Colonic mucosa (tissue), 4 donors: ENCODE results near the gene RPL31. TPM values are rescaled to one million over a fixed set of nuclear protein-coding genes. Genes with fewer than 3 reads are reported as not detected.

Experiments used
- DNase-seq: peaks from one replicate; pipeline ENCODE4 v3.0.0-alpha.2; 2020
- H3K27ac ChIP-seq: fragments of 200-600 bp; one replicate; pipeline ENCODE4 v1.8.0; 2021
- H3K27me3 ChIP-seq: fragments of 200-600 bp; one replicate; pipeline ENCODE4 v1.8.0; 2021
- H3K36me3 ChIP-seq: fragments of 200-600 bp; one replicate; pipeline ENCODE4 v1.8.0; 2021
- H3K4me1 ChIP-seq: fragments of 200-600 bp; one replicate; pipeline ENCODE4 v1.8.0; 2021; ENCODE audit warnings: mild to moderate bottlenecking
- H3K4me3 ChIP-seq: fragments of 200-600 bp; one replicate; pipeline ENCODE4 v1.8.0; 2021
- H3K9ac ChIP-seq, 2 donors: one replicate each; pipeline ENCODE4 v1.7.0; 2013; ENCODE audit warnings: control low read depth in 2 of 2, low read depth in 2 of 2, low read length in 2 of 2
- H3K9me3 ChIP-seq: fragments of 200-600 bp; one replicate; pipeline ENCODE4 v1.8.0; 2021
- CTCF ChIP-seq: fragments of 200-600 bp; IDR thresholded peaks from one replicate; pipeline ENCODE4 v1.8.0; 2022; ENCODE audit warnings: antibody characterized with exemption, mild to moderate bottlenecking
- intact Hi-C: fragments of 100-400 bp; cut with DNase I; formaldehyde crosslinking; loops from one replicate; pipeline ENCODE4 v1.14.1; 2022
- total RNA-seq, 2 donors: library from RNA; stranded (reverse); fragmentation: NEBNext Ultra II Directional in 1 of 2; extraction: Animal tissue kit (Norgen Biotek cat#: 25700) in 1 of 2; gene quantifications; one replicate each; pipeline ENCODE4 v1.2.1, GENCODE V29; 2021
- donor health status: healthy.
- donor health status: DM: no; HTN: no; CAD: no.
- donor health status: DM: no; HTN: no; CAD: no.

The RPL31 gene
- total RNA-seq, 2 donors from 2014 or later, result 1,042 to 1,184 TPM

DNA sequence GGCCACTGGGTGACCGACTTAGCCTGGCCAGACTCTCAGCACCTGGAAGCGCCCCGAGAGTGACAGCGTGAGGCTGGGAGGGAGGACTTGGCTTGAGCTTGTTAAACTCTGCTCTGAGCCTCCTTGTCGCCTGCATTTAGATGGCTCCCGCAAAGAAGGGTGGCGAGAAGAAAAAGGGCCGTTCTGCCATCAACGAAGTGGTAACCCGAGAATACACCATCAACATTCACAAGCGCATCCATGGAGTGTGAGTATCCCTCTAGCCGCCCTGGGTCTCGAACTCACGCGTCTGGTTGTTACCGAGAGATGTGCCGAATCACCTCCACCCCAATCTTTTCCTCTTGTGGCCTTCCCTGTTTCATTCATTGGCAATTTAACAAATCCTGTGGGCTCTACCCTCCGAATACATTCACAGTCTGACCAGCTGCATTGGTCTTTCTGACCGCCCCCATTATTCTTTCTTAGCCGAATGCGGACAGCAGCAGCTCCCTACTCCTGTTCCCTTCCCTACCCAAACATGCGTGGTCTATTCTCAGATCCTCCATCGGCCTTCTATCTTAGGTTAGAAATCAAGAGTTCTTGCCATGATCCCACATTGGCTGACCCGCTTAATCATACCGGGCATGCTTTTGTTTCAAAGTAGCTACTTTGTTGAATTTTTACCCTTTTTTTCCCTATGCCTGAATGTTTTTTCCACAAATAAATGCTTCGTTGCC is 631 bp downstream of the RPL31 start:
- DNase-seq, result peak; percentile 29
- H3K4me1 ChIP-seq, result no peaks in the 10 kb centered on the region
- peak overlapping the region; percentile 93 for H3K4me3 ChIP-seq
- H3K27me3 ChIP-seq, result no peaks in the 10 kb centered on the region
- peak overlapping the region; percentile 87 for H3K27ac ChIP-seq
- no peak for TF ChIP-seq CTCF
- intact Hi-C loops, result no loop called here
- H3K9me3 ChIP-seq, result no peaks in the 10 kb centered on the region
- H3K9ac ChIP-seq, result peak overlapping the region; percentile 66 to 86
- H3K36me3 ChIP-seq, result peaks cover 30% of the 10 kb centered on the region

DNA sequence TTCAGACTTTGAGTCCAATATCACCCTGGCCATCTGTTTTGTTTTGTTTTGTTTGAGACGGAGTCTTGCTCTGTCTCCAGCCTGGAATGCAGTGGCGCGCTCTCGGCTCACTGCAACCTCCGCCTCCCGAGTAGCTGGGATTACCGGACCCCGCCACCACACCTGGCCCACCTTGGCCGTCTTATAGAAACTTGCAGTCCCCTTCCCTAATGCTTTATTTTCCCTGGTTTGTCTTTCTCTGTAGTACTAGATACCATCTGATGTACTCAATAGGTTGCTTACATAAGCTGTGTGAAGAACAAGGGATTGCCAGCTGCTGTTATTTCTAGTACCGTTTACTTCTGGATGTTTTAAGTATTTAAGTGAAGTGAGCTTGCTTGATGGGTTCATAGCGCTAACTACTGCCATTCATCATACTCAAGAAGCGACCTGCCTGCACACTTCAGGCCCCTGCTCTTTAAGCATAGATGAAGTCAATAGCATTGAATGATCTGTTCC is 1.2 kb downstream of the RPL31 start:
- TF ChIP-seq CTCF, result no peak
- Histone ChIP-seq H3K9ac (peak overlapping the region; percentile 66 to 86), H3K4me3 (peak overlapping the region; percentile 93), H3K36me3 (peaks cover 30% of the 10 kb centered on the region), H3K27ac (peak overlapping the region; percentile 87), H3K9me3 (no peaks in the 10 kb centered on the region), H3K27me3 (no peaks in the 10 kb centered on the region), H3K4me1 (no peaks in the 10 kb centered on the region)
- no peak for DNase-seq
- intact Hi-C loops, result no loop called here

DNA sequence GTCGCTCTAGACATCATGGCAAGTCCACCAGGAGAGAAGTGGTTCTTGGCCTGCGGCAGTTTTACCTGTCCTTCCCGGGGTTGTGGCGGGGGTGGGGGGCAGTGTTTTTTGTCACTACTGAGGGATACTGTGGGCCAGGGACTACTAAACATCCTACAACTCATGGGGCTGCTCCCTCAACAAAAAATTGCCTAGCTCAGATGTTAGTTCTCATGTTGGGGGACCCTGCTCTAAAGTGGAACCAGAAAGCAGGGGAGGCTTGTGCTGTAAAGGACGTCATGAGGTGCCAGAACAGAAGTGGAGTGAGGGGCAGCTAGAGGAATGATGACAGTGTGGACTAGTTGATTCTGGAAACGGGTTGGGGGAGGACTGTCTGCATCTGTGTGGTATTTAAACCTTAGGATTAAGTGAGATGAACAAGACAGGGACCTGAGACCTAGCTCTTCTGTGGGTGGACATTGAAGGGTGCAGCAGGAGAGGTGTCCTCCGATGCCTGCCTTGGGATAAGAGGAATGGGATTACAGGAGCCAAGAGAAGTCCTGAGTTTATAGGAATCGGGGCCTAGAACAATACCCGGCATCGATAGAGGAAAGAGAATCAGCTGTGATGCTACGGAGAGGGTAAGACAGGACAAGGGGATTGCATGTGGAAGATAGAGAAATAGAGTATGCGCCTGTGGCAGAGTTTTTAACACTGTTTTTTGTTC is 2.7 kb downstream of the RPL31 start:
- Histone ChIP-seq H3K27ac (no peak overlapping the region), H3K4me3 (no peak overlapping the region), H3K9ac (no peak overlapping the region), H3K4me1 (no peaks in the 10 kb centered on the region), H3K27me3 (no peaks in the 10 kb centered on the region), H3K9me3 (no peaks in the 10 kb centered on the region), H3K36me3 (peaks cover 30% of the 10 kb centered on the region)
- no peak for TF ChIP-seq CTCF
- intact Hi-C loops, result no loop called here
- DNase-seq, result no peak

GRCh38 chr2:101006065-101006715 is 4.1 kb downstream of the RPL31 start:
- Histone ChIP-seq H3K27me3 (no peaks in the 10 kb centered on the region), H3K9me3 (no peaks in the 10 kb centered on the region), H3K4me3 (no peak overlapping the region), H3K9ac (no peak overlapping the region), H3K27ac (no peak overlapping the region), H3K36me3 (peaks cover 30% of the 10 kb centered on the region), H3K4me1 (no peaks in the 10 kb centered on the region)
- intact Hi-C loops, result no loop called here
- DNase-seq, result no peak
- TF ChIP-seq CTCF, result no peak

- peaks cover 30% of the 10 kb centered on the region for H3K36me3 ChIP-seq
- intact Hi-C loops, result no loop called here
- H3K27me3 ChIP-seq, result no peaks in the 10 kb centered on the region
- H3K9me3 ChIP-seq, result no peaks in the 10 kb centered on the region
- no peaks in the 10 kb centered on the region for H3K4me1 ChIP-seq
- H3K27ac ChIP-seq, result no peak overlapping the region
- H3K4me3 ChIP-seq, result no peak overlapping the region
- H3K9ac ChIP-seq, result no peak overlapping the region
- no peak for DNase-seq
- no peak for TF ChIP-seq CTCF
Measured at GRCh38 chr2:101007415-101008345, 5.6 kb downstream of the RPL31 start.
